HG03135 (cell line): ENCODE measurements around the gene HBP1.
"Not testable (repeated sequence)": the region's sequence is repeated elsewhere in the genome, so short reads cannot be mapped to it uniquely, and the experiment has no call there.

ENCODE experiments used
- ATAC-seq: cut with Tn5 transposase; IDR thresholded peaks from one replicate; pipeline ENCODE4 v1.9.1; 2021; ENCODE audit warnings: mild to moderate bottlenecking, moderate library complexity; ENCODE audit not compliant: unreplicated experiment

Gene HBP1

GRCh38 chr7:107152011-107152410 is 16.8 kb upstream of the HBP1 start:
- no peak for ATAC-seq

DNA sequence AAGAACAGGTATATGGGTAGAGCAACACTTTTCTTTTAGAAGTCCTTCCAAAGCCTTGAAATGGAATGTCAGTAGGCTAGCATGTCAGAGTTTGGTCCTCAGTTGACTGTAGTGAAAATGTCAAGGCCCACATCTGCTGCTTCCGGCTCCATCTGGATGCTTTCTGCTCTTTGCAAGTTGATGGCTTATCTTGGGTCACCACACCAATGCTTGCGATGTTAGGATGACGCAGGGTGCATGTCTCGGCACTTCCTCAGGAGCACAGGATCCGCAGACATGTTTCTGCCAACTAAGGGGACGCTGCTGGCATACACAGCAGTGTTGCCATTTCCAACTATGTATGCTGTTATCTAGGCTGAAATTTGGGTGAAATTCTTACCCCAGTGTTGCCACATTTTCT is 14.0 kb upstream of the HBP1 start:
- no peak for ATAC-seq

DNA sequence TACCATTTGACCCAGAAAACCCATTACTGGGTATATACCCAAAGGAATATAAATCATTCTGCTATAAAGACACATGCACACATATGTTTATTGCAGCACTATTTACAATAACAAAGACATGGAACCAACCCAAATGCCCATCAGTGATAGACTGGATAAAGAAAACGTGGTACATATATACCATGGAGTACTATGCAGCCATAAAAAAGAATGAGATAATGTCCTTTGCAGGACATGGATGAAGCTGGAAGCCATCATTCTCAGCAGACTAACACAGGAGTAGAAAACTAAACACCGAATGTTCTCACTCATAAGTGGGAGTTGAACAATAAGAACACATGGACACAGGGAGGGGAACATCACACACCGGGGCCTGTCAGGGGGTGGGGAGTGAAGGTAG is 13.1 kb upstream of the HBP1 start:
- not testable (repeated sequence) for ATAC-seq

- ATAC-seq = no peak
These were observed 11.7 kb upstream of the HBP1 start for GRCh38 chr7:107157091-107157490.

DNA sequence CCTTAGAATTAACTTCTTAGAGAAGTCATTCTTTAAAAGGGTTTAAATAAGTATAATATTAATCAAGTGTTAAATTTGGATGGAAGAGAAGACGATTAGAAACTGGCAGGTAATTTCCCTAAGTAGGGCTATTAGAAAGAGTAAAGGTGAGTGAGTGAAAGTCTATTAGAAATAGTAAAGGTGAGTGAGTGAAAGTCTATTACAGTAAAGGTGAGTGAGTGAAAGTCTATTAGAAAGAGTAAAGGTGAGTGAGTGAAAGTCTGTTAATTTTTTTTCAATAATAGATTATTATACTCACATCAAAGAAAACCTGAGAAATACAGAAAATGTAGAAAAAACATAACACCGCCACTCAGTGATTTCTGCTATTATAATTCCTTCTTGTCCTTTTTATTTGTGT is 10.8 kb upstream of the HBP1 start:
- ATAC-seq = no peak

DNA sequence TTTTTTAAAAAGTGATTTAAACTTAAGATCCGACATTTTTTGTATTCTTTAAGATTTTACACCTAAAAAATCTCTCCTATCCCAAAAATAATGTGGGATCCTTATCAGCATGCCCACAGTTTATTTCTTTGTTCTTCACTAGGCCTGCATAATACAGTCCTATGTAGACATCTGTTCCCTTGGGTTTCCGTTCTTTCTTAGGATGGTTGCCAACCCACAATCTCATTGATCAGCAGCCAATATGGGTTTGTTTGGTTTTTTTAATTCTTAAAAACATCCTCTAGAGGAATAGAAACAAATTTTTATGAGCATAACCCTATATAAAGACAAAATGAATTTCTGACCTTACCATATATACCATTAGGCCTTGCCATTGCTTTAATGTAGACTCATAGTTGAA is 8.4 kb upstream of the HBP1 start:
- no peak for ATAC-seq

GRCh38 chr7:107161415-107161814 is 7.4 kb upstream of the HBP1 start:
- no peak for ATAC-seq

- no peak for ATAC-seq
These were observed 6.3 kb upstream of the HBP1 start for GRCh38 chr7:107162475-107162874.

- ATAC-seq = no peak
These were observed 4.7 kb upstream of the HBP1 start for GRCh38 chr7:107164092-107164491.

DNA sequence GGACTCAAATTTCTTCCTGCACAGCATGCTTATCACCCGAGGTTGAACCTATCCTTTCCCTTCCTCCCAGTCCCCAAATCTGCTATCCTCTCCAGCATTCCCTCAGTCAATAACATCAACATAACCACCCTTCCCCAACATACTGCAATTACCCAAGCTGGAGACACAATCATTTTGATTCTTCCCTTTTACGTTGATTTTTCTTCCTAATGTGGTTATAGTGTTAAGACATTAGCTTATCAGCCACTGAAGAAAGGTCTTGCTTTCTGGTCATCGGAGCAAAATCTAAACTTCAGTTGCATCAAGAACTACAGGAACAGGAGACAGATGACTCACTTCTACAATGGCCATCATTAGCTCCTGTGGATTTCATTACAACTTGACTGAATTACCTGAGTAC is 3.5 kb upstream of the HBP1 start:
- ATAC-seq = no peak

- ATAC-seq = no peak
These were observed 1.9 kb upstream of the HBP1 start for GRCh38 chr7:107166736-107167426.

GRCh38 chr7:107167483-107168232 is 1.1 kb upstream of the HBP1 start:
- no peak for ATAC-seq

- peak; percentile 27 for ATAC-seq
These were observed 582 bp downstream of the HBP1 start for GRCh38 chr7:107169120-107170050.

- ATAC-seq = no peak
These were observed 1.5 kb downstream of the HBP1 start for GRCh38 chr7:107170051-107170915.

GRCh38 chr7:107171496-107171895 is 2.7 kb downstream of the HBP1 start:
- ATAC-seq = no peak

DNA sequence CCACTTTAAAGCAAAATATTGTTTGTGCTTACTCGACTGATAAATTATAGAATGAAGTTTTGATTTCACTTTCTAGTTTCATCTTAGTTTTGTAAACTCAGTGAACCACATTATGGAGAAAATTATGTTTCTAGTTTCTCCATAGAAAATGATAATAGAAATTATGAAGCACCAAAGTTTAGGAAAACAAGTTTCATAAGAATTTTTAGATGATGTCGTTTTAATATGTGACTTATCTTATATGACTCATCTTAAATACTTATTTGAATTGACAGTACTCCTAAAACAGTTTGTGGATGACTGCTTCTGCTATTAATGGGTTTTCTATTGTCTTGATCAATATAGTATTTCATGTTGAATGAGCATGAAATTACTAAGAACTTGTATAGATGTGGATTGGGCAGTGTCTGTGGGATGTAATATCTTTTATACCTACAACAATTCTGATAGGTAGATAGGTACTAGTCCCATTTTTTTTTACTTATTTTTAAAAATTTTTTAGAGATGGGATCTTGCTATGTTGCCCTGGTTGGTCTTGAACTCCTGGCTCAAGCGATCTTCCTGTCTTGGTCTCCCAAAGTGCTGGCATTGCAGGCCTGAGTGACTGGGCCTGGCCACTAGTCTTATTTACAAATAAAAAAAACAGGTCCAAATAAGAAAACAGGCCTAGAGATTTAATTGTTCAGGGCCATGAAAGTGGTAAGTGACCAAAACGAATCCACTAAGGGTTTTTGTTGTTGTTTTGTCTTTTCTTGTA is 3.7 kb downstream of the HBP1 start:
- no peak for ATAC-seq

DNA sequence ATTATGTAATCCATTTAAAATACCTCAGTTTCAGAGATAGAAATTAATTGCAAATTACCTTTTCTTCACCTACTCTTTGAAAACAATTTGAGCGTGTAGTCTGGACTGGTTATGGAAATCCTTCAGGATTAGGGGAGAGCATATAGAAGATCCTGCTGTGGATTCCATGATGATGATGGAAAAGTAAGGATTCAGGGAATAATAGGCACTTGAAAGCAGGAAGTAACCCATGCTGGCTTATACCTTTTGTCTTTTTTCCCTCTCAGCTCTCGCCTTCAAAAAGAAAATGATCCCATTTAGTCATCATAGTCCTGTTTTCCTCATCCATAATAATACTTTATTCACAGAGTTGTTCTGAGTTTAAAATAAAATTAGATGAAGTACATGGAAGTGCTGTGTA is 4.4 kb downstream of the HBP1 start:
- no peak for ATAC-seq

DNA sequence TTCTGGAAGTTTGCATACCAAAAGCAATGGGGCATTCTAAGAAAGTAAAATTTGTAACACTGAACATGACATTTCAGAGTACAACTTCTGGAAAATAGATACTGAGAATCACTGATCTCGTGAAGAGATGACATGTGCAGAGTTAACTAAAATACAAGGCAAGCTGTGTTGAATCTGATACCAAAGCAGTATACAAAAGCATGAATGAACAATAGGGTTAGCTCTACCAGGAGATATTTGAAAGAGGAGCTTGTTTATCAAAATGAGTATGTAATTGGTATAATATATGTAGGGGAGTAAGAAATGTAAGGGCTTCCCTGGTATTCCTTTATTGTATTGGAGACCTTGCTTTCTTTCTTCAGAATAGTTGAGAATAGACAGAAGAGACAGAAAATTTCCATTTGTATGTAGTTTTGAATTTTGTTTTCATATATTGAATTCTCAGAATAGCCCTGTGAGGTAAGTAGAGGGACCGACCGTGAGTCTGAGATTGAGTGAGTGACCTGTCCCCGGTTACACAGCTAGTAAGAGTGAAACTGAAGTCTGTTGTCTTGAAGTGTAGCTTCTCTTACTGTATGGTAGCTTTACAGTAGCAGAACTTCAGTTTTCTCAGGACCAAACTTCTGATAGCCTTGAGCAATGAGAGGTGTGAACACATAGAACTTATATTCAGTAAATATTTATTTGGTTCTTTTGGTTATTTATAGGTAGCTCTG is 5.0 kb downstream of the HBP1 start:
- peak; percentile 44 for ATAC-seq
